Endothelial cell of hepatic sinusoid (primary cell): ENCODE measurements around the gene TMEM52.

ENCODE experiments used
- in situ Hi-C: cut with HindIII; loops from 2 replicates; pipeline ENCODE4 v1.10.0; 2017; ENCODE audit warnings: low sequenced_read_pairs

The TMEM52 gene

GRCh38 chr1:1916851-1917251 is 2.2 kb downstream of the TMEM52 start:
- in situ Hi-C loops, result no loop called here

- in situ Hi-C loops, result no loop called here
Measured at GRCh38 chr1:1915911-1916840, 2.9 kb downstream of the TMEM52 start.

GRCh38 chr1:1914971-1915692 is 3.9 kb downstream of the TMEM52 start, which contains the start of gene CALML6:
Gene CALML6, plus strand, starts transcription at chr1:1915260. Its CDS starts 21 bp downstream, at chr1:1915281.
- in situ Hi-C loops, result no loop called here

- in situ Hi-C loops, result no loop called here
Measured at GRCh38 chr1:1914101-1914970, 4.7 kb downstream of the TMEM52 start.

- in situ Hi-C loops, result no loop called here
Measured at GRCh38 chr1:1911350-1912041, 7.6 kb downstream of the TMEM52 start.

- in situ Hi-C loops, result no loop called here
Measured at GRCh38 chr1:1910651-1911331, 8.3 kb downstream of the TMEM52 start.

- in situ Hi-C loops, result no loop called here
Measured at GRCh38 chr1:1910033-1910465, 9.0 kb downstream of the TMEM52 start.

- in situ Hi-C loops, result no loop called here
Measured at GRCh38 chr1:1908506-1908791, 10.6 kb downstream of the TMEM52 start.

- in situ Hi-C loops, result no loop called here
Measured at GRCh38 chr1:1907098-1907736, 11.9 kb downstream of the TMEM52 start.

- in situ Hi-C loops, result no loop called here
Measured at GRCh38 chr1:1906185-1907097, 12.6 kb downstream of the TMEM52 start.

GRCh38 chr1:1903224-1903623 is 15.9 kb downstream of the TMEM52 start:
- in situ Hi-C loops, result no loop called here

GRCh38 chr1:1901641-1902294 is 17.3 kb downstream of the TMEM52 start:
- in situ Hi-C loops, result no loop called here

GRCh38 chr1:1900883-1901640 is 18.0 kb downstream of the TMEM52 start:
- in situ Hi-C loops, result no loop called here

- in situ Hi-C loops, result no loop called here
Measured at GRCh38 chr1:1899967-1900327, 19.1 kb downstream of the TMEM52 start.

GRCh38 chr1:1899266-1899966 is 19.7 kb downstream of the TMEM52 start:
- in situ Hi-C loops, result no loop called here

GRCh38 chr1:1898246-1898933 is 20.7 kb downstream of the TMEM52 start:
- in situ Hi-C loops, result no loop called here
